MM.1S (cell line): Measurements from ENCODE around the gene CD34.
A peak's percentile ranks its signal among the peaks of the same experiment; 100 is the strongest.

Source experiments
- DNase-seq: peaks from one replicate; pipeline ENCODE4 v3.0.0-alpha.2; 2015
- H2AFZ ChIP-seq: fragments of 300-600 bp; sonication (generic); 2 replicates; pipeline ENCODE4 v1.6.0; 2016; ENCODE audit warnings: antibody characterized with exemption, low read length
- H3F3A ChIP-seq: fragments of 300-600 bp; sonication (generic); 2 replicates; pipeline ENCODE4 v1.6.1; 2016; ENCODE audit warnings: mild to moderate bottlenecking, antibody characterized with exemption, low read length, moderate library complexity, mixed read lengths; ENCODE audit not compliant: insufficient read depth
- H3K27ac ChIP-seq: fragments of 300-600 bp; sonication (generic); 2 replicates; pipeline ENCODE4 v1.5.1; 2016; ENCODE audit warnings: mild to moderate bottlenecking, low read length
- H3K27me3 ChIP-seq: fragments of 300-600 bp; sonication (generic); replicated peaks from 2 replicates; pipeline ENCODE4 v1.6.0; 2016; ENCODE audit warnings: low read length; ENCODE audit not compliant: insufficient read depth
- H3K36me3 ChIP-seq: fragments of 300-600 bp; sonication (generic); replicated peaks from 2 replicates; pipeline ENCODE4 v1.6.1; 2016; ENCODE audit warnings: mild to moderate bottlenecking, low read length, mixed read lengths; ENCODE audit not compliant: insufficient read depth
- H3K4me1 ChIP-seq: fragments of 300-600 bp; sonication (generic); 2 replicates; pipeline ENCODE4 v1.6.1; 2016; ENCODE audit warnings: low read length, mixed read lengths
- H3K4me2 ChIP-seq: fragments of 300-600 bp; sonication (generic); 2 replicates; pipeline ENCODE4 v1.6.0; 2016; ENCODE audit warnings: low read depth, low read length
- H3K4me3 ChIP-seq: fragments of 300-600 bp; sonication (generic); 2 replicates; pipeline ENCODE4 v1.5.1; 2016; ENCODE audit warnings: low read length, mixed read lengths
- H3K79me2 ChIP-seq: fragments of 300-600 bp; sonication (generic); 2 replicates; pipeline ENCODE4 v1.6.1; 2016; ENCODE audit warnings: mixed run types, low read length, mixed read lengths
- H3K9ac ChIP-seq: fragments of 300-600 bp; sonication (generic); 2 replicates; pipeline ENCODE4 v1.6.1; 2016; ENCODE audit warnings: low read length, mixed read lengths
- H3K9me2 ChIP-seq: fragments of 300-600 bp; sonication (generic); replicated peaks from 2 replicates; pipeline ENCODE4 v1.6.1; 2016; ENCODE audit warnings: mild to moderate bottlenecking, low read length, mixed read lengths; ENCODE audit not compliant: insufficient read depth
- H3K9me3 ChIP-seq: fragments of 300-600 bp; sonication (generic); replicated peaks from 2 replicates; pipeline ENCODE4 v1.6.1; 2016; ENCODE audit warnings: mild to moderate bottlenecking, low read length, mixed read lengths; ENCODE audit not compliant: insufficient read depth
- H4K20me1 ChIP-seq: fragments of 300-600 bp; sonication (generic); 2 replicates; pipeline ENCODE4 v1.6.1; 2016; ENCODE audit warnings: mild to moderate bottlenecking, low read length, moderate library complexity, mixed read lengths; ENCODE audit not compliant: insufficient read depth
- EZH2 ChIP-seq: fragments of 300-600 bp; sonication (generic); optimal IDR thresholded peaks from 2 replicates; pipeline ENCODE3; 2017; ENCODE audit warnings: low read depth, mild to moderate bottlenecking, antibody characterized with exemption, low read length, mixed read lengths
- EZH2phosphoT487 ChIP-seq: fragments of 300-600 bp; sonication (generic); IDR thresholded peaks from 2 replicates; pipeline ENCODE4 v1.6.1; 2018; ENCODE audit warnings: antibody characterized with exemption, low read length
- TF ChIP-seq, protein P1 (sequence below): fragments of 300-600 bp; sonication (generic); IDR thresholded peaks from 2 replicates; pipeline ENCODE4 v1.5.1; 2016; ENCODE audit warnings: antibody characterized with exemption, low read length, mixed read lengths

CD34 gene

DNA sequence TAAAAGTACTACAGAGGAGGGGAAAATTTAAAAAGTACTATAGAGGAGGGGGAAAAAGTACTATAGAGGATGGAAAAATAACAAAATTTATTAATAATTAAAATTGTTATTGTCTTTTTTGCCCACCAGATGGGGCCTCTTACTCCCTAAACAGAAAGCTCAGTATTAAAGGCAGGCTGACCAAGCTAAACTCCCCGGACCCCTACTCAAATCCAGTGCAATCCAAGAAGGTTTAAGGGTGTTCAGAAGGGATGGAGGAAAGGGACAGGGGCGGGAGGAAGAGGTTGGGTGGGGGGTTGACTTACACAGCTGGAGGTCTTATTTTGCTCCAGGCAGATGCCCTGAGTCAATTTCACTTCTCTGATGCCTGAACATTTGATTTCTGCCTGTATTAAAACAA, 13.7 kb downstream of the CD34 start:
- no peak overlapping the region for H3K9ac ChIP-seq
- H3K27me3 ChIP-seq, result no peaks in the 10 kb centered on the region
- H4K20me1 ChIP-seq, result no peaks in the 10 kb centered on the region
- no peak overlapping the region for H3K4me2 ChIP-seq
- TF ChIP-seq, protein P1, sequence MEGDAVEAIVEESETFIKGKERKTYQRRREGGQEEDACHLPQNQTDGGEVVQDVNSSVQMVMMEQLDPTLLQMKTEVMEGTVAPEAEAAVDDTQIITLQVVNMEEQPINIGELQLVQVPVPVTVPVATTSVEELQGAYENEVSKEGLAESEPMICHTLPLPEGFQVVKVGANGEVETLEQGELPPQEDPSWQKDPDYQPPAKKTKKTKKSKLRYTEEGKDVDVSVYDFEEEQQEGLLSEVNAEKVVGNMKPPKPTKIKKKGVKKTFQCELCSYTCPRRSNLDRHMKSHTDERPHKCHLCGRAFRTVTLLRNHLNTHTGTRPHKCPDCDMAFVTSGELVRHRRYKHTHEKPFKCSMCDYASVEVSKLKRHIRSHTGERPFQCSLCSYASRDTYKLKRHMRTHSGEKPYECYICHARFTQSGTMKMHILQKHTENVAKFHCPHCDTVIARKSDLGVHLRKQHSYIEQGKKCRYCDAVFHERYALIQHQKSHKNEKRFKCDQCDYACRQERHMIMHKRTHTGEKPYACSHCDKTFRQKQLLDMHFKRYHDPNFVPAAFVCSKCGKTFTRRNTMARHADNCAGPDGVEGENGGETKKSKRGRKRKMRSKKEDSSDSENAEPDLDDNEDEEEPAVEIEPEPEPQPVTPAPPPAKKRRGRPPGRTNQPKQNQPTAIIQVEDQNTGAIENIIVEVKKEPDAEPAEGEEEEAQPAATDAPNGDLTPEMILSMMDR, result peak; percentile 24
- TF ChIP-seq EZH2phosphoT487, result no peak
- H3K4me1 ChIP-seq, result no peaks in the 10 kb centered on the region
- H2AFZ ChIP-seq, result no peak overlapping the region
- no peaks in the 10 kb centered on the region for H3F3A ChIP-seq
- no peaks in the 10 kb centered on the region for H3K9me2 ChIP-seq
- no peak overlapping the region for H3K4me3 ChIP-seq
- H3K36me3 ChIP-seq, result no peaks in the 10 kb centered on the region
- H3K27ac ChIP-seq, result no peak overlapping the region
- DNase-seq, result peak; percentile 33
- no peaks in the 10 kb centered on the region for H3K9me3 ChIP-seq
- no peaks in the 10 kb centered on the region for H3K79me2 ChIP-seq

DNA sequence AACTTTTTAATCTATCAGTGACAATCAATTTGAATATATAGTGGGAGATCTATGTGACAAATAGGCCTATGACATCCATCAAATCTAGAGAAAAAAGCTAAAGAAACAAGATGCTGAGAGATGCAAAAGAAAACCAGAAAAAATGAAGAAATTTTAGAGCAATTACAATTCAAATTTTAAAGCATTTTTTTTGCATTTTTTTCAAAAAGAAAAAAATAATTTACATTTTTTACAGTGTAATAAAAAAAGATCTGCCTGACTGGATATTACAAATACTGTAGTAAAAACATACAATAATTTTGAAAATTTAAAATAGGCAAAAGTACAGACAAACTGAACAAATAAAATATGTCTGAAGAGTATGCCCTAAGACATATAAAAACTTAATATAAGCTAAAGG, 14.4 kb downstream of the CD34 start:
- H3K36me3 ChIP-seq, result no peaks in the 10 kb centered on the region
- no peaks in the 10 kb centered on the region for H3K9me2 ChIP-seq
- no peaks in the 10 kb centered on the region for H4K20me1 ChIP-seq
- no peak overlapping the region for H3K27ac ChIP-seq
- H3K9me3 ChIP-seq, result no peaks in the 10 kb centered on the region
- H3F3A ChIP-seq, result no peaks in the 10 kb centered on the region
- no peaks in the 10 kb centered on the region for H3K4me1 ChIP-seq
- no peak overlapping the region for H3K4me3 ChIP-seq
- H2AFZ ChIP-seq, result no peak overlapping the region
- H3K27me3 ChIP-seq, result no peaks in the 10 kb centered on the region
- H3K4me2 ChIP-seq, result no peak overlapping the region
- H3K79me2 ChIP-seq, result no peaks in the 10 kb centered on the region
- DNase-seq, result no peak
- no peak for TF ChIP-seq EZH2phosphoT487
- TF ChIP-seq, protein P1, result no peak
- no peak for TF ChIP-seq EZH2
- no peak overlapping the region for H3K9ac ChIP-seq

DNA sequence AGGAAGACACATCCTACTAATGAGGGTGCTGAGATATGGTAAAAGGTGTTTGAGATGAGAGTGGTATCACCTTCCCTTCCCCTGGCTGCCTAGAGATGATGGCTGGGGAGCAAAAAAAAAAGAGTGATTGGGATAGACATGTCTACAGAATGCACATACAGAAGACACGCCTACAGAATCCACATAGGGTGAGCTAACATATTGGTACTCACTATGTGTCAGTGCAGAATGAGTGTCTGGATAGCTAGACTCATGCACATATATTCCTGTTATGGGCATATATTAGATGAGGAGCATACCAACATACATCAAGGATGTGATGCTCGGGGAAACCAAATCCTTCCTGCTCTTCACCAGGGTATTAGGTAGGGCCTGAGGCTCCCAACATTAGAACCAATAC, 16.2 kb downstream of the CD34 start:
- H3K9me3 ChIP-seq, result no peaks in the 10 kb centered on the region
- no peaks in the 10 kb centered on the region for H3F3A ChIP-seq
- TF ChIP-seq EZH2 (no peak), EZH2phosphoT487 (no peak)
- TF ChIP-seq, protein P1, result no peak
- peaks cover 9% of the 10 kb centered on the region for H3K4me1 ChIP-seq
- H3K27ac ChIP-seq, result no peak overlapping the region
- H2AFZ ChIP-seq, result no peak overlapping the region
- no peaks in the 10 kb centered on the region for H3K27me3 ChIP-seq
- no peaks in the 10 kb centered on the region for H3K9me2 ChIP-seq
- H3K36me3 ChIP-seq, result no peaks in the 10 kb centered on the region
- H3K9ac ChIP-seq, result no peak overlapping the region
- H4K20me1 ChIP-seq, result no peaks in the 10 kb centered on the region
- H3K79me2 ChIP-seq, result no peaks in the 10 kb centered on the region
- no peak overlapping the region for H3K4me2 ChIP-seq
- no peak overlapping the region for H3K4me3 ChIP-seq
- DNase-seq, result no peak
